ENCODE measurements around the gene CHAC2.
"Not testable (repeated sequence)": the region's sequence is repeated elsewhere in the genome, so short reads cannot be mapped to it uniquely, and the experiment has no call there.

Gene CHAC2

GRCh38 chr2:53753041-53753440 lies 14.6 kb upstream of the CHAC2 start:
- no peak overlapping the region for H3K4me3 ChIP-seq (ENCODE audit: control insufficient read depth, low read depth, low read length)
- TF ChIP-seq, protein P1, sequence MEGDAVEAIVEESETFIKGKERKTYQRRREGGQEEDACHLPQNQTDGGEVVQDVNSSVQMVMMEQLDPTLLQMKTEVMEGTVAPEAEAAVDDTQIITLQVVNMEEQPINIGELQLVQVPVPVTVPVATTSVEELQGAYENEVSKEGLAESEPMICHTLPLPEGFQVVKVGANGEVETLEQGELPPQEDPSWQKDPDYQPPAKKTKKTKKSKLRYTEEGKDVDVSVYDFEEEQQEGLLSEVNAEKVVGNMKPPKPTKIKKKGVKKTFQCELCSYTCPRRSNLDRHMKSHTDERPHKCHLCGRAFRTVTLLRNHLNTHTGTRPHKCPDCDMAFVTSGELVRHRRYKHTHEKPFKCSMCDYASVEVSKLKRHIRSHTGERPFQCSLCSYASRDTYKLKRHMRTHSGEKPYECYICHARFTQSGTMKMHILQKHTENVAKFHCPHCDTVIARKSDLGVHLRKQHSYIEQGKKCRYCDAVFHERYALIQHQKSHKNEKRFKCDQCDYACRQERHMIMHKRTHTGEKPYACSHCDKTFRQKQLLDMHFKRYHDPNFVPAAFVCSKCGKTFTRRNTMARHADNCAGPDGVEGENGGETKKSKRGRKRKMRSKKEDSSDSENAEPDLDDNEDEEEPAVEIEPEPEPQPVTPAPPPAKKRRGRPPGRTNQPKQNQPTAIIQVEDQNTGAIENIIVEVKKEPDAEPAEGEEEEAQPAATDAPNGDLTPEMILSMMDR (IDR thresholded peaks at IDR 0.05; ENCODE audit: control insufficient read depth, insufficient read depth, low read depth, low read length, missing control alignments): no peak
- DNase-seq (ENCODE audit: low read depth): no peak

GRCh38 chr2:53755121-53755520 lies 12.5 kb upstream of the CHAC2 start:
- TF ChIP-seq, protein P1 (IDR thresholded peaks at IDR 0.05; ENCODE audit: control insufficient read depth, insufficient read depth, low read depth, low read length, missing control alignments): no peak
- DNase-seq (ENCODE audit: low read depth): no peak
- no peak overlapping the region for H3K4me3 ChIP-seq (ENCODE audit: control insufficient read depth, low read depth, low read length)

GRCh38 chr2:53756644-53757043 lies 11.0 kb upstream of the CHAC2 start:
- H3K4me3 ChIP-seq (ENCODE audit: control insufficient read depth, low read depth, low read length): no peak overlapping the region
- DNase-seq (ENCODE audit: low read depth): no peak
- TF ChIP-seq, protein P1 (IDR thresholded peaks at IDR 0.05; ENCODE audit: control insufficient read depth, insufficient read depth, low read depth, low read length, missing control alignments): no peak

DNA sequence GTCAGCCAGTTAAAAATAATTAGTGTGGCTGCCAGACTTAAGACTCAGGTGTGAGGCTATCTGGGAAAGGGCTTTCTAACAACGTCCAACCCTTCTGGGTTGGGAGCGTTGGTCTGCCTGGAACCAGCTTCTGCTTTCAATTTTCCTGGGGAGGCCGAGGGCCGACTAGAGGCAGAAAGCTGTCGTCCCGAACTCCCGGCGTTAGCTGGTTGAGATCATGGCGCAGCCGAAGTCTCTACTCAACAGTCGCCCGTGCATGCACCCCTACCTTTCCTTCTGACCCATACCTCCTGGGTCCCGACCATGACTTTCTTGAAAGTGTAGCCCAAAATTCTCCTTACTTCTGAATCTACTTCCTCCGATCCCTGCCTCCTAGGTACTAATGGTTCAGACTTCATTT lies 10.4 kb upstream of the CHAC2 start:
- DNase-seq (ENCODE audit: low read depth); H3K4me3 ChIP-seq (ENCODE audit: control insufficient read depth, low read depth, low read length): not testable (repeated sequence)

- H3K4me3 ChIP-seq (ENCODE audit: control insufficient read depth, low read depth, low read length): no peak overlapping the region
- DNase-seq (ENCODE audit: low read depth): no peak
- TF ChIP-seq, protein P1 (IDR thresholded peaks at IDR 0.05; ENCODE audit: control insufficient read depth, insufficient read depth, low read depth, low read length, missing control alignments): no peak
Observed at GRCh38 chr2:53765767-53766166, 1.8 kb upstream of the CHAC2 start.

- peak overlapping the region; percentile 100 for H3K4me3 ChIP-seq (ENCODE audit: control insufficient read depth, low read depth, low read length)
- no peak for DNase-seq (ENCODE audit: low read depth)
- TF ChIP-seq, protein P1 (IDR thresholded peaks at IDR 0.05; ENCODE audit: control insufficient read depth, insufficient read depth, low read depth, low read length, missing control alignments): no peak
Observed at GRCh38 chr2:53768242-53768542, 588 bp downstream of the CHAC2 start.

DNA sequence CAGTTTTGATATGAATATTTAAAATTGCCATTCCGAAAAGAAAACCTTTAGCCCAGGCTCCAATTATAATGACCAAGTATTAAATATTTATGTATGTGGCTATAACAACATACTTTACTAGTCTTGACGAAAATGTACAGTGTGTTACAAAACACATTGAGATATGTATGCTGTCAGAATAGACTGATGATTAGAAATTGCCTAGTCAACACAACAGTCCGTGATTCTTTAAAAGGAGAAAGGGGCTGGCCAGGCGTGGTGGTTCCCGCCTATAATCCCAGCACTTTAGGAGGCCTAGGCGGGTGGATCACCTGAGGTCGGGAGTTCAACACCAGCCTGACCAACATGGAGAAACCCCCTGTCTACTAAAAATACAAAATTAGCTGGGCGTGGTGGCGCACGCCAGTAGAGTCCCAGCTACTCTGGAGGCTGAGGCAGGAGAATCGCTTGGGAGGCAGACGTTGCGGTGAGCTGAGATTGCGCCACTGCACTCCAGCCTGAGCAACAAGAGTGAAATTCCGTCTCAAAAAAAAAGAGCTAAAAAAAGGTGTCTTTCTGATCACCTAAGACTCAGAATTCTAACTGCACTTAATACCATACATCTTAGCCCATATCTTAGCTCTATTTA lies 1.8 kb downstream of the CHAC2 start:
- TF ChIP-seq, protein P1 (IDR thresholded peaks at IDR 0.05; ENCODE audit: control insufficient read depth, insufficient read depth, low read depth, low read length, missing control alignments): no peak
- DNase-seq (ENCODE audit: low read depth): no peak
- no peak overlapping the region for H3K4me3 ChIP-seq (ENCODE audit: control insufficient read depth, low read depth, low read length)
